Measurements from ENCODE around the gene NUP107.

NUP107 gene

DNA sequence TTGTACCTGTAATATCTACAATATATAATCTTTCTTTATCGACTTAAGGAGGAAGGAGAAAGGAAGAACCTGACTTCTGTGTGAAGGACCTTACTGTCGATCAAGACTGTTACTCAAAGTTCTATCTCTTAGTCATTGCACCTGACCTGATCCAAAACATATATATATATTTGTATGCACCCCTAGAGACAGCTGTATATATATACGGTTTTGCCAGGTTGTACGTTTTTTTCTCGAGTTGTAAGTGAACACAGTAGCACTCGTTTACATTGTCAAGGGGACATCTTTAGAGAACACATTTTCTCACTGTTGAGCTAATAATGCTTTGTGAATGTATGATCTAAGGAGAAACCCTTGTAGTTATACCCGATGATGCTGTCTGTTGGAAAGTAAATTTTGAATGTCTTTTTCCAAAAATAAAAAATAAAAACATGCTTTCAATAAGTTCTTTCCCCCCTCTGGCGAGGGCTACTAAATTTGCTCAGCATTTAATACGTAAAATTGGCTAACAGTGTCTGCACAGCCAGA lies 58.7 kb downstream of the NUP107 start:
- no peak for DNase-seq

DNA sequence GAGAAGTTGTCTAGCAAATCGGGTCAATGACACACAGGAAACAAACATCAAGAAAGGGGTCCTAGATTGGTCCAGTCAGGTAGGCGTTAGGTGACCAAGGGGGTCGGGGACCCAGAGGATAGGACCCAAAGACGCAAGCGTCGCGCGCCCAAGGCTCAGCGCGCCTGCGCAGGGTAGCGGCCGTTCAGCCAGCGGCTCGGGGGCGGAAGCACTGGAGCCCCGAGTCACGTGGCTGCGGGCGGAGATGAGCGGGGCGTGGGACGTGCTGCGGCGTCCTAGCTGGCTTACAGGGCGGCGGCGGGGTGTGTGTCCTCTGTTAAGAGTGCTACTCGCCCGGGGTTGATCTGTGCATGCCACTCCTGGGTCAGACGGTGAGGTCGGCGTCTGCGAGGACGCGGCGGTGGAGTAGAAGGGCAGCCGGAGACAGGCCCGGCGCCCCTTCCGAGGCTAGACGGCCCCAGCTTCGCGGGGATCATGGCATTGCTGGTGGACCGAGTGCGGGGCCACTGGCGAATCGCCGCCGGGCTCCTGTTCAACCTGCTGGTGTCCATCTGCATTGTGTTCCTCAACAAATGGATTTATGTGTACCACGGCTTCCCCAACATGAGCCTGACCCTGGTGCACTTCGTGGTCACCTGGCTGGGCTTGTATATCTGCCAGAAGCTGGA lies 59.3 kb downstream of the NUP107 start, which contains the start of gene SLC35E3:
Gene SLC35E3, plus strand, starts transcription at position 273 of the 668 bp plus-strand sequence. Its CDS starts 202 bp downstream, at position 475.
- peak; percentile 66 for DNase-seq

DNA sequence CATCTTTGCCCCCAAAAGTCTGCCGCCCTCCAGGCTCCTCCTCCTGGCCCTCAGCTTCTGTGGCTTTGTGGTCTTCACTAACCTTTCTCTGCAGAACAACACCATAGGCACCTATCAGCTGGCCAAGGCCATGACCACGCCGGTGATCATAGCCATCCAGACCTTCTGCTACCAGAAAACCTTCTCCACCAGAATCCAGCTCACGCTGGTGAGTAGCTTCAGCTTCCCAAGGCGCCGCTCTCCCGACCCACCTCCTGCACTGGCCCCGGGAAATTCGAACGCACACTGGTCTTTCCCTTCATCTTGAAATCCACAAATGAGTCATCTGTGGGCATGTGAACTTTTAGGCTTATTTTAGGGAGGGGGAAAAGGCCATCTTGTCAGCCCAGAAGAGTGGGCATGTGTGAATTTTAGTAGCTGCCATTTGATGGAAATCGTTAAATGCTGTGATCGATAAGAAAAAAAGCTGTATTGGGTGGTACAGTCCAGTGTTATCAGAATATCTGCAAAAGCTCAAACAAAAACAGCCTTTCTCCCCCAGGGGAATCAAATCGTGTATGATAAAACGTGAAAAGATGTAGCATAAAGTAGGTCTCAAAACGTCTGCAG lies 59.9 kb downstream of the NUP107 start:
- peak; percentile 30 for DNase-seq

DNA sequence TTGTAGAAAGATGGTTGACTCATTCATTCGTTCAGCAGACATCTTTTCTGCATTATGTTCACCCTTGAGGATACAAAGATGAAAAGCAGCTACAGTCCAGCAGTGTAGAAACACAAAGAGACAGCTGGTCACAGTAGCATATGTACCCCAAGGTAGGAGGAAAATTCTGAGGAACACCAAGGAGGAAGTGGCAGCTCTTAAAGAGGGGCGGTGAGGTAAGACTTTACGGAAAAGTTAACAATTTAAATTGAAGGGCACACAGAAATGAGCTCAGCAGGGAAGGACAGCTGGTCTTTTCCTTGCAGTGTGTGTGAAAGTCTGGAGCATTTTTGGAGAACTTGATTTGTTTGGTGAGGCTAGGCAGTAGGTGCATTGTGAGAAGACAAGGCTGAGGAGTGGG lies 62.7 kb downstream of the NUP107 start:
- DNase-seq = no peak

DNA sequence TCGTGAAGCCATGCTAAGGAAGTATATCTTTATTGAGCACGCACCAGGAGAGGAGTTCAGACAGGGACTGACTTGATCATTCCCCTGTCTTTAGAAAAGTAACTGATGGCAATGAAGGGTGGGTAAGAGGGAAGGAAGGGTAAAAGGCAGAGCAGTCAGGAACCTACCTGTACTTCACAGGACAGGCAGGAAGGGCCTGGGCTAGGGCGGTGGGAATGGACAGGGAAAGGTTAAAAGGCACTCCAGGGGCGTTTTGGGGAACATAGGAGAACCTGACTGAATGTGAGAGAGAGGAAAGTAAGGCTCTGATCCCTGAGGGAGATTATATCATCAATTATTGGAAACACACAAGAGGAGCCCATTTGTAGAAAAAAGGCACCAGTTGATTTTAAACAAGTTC lies 63.1 kb downstream of the NUP107 start:
- DNase-seq = no peak

DNA sequence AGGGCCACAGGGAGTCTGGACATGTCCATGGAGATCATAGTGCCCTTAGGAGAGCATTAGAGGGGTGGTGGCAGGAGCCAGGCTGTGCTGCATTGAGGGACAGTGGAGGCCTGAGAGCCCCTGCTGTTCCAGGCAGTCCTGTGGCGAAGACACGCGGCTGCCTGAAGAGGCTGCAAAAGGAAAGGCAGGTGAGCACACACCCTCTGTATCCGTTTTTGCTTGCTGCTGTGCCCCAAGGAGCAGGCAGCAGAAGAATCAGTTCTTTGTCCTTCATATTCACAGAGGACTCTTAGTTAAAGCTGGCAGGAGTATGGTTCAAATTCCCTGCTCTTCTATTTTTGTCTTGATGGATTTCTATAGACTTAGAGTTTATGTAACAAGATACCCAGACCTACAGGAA lies 63.7 kb downstream of the NUP107 start:
- DNase-seq = no peak

DNA sequence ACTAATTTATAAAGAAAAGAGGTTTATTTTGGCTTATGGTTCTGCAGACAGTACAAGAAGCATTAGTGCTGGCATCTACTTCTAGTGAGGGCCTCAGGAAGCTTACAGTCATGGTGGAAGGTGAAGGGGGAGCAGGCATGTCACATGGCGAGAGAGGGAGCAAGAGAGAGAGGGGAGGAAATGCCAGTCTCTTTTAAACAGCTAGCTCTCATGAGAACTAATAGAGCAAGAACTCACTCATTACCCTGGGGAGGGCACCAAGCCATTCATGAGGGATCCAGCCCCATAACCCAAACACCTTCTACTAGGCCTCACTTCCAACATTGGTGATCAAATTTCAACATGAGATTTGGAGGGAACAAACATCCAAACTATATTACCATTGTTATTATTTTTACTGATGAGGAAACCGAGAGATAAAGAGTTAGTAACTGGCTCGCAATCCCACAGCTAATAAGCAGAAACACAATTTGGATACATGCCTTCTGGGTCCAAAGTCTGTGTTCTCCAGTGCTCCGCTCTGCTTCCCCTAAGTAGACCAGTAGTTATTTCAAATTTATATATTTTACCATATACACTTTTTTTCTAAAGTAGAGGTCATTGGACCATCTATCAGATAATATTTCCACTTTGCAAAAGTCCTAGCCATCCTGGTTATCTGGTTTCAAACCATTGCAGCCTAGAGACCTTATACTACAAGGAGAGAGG lies 68.9 kb downstream of the NUP107 start:
- no peak for DNase-seq

DNA sequence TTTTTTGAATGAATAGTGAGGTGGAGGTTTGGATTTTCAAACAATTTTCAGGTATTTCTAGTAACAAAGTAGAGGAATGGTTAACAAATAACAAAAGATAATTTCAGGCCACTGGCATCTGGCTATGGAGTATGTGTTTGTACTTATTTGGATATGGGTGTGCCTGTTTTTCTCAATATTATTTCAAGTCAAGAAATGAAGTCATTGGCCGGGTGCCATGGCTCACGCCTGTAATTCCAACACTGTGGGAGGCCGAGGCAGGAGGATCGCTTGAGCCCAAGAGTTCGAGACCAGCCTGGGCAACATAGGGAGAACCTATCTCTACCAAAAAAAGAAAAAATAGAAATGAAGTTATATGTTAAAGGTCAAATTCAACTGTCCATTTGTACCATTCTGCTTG lies 73.1 kb downstream of the NUP107 start:
- no peak for DNase-seq

DNA sequence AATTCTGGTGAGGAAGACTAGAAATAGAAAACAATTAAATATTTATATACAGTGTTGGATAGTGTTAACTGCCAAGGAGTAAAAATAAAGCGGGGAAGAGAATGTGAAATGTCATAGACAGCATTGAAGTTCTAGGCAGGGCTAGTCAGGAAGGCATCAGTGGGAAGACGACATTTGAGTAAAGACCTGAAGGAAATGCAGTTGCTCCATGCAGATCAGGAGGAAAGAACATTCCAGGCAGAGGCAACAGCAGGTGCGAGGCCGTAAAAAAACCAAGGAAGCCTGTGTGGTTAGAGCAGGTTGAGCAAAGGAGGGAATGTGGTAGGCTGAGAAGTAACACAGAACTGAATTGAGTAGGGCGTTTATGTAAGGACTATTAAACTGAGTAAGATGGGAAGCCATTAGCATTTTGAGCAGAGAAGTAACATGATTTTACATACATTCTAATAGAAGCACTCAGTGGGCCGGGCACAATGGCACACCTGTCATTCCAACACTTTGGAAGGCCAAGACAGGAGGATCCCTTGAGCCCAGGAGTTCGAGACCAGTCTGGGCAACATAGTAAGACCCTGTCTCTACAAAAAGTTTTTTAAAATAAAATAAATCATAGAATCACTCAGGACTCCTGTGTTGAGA lies 74.1 kb downstream of the NUP107 start:
- no peak for DNase-seq

DNA sequence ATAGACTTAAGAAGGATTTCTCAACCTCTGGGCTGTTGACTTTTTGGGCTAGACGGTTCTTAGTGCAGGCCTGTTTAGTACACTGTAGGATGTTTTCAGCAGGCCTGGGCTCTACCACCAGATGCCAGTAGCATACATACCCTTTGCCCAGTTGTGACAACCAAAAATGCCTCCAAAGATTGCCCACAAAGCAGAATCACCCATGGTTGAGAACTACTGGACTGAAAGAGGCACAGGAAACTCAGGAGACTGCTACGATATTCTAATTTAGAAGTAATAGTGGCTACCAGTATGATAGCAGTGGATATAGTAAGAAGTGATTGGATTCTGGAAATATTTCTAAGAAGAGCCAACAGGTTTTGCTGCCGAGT lies 74.6 kb downstream of the NUP107 start:
- no peak for DNase-seq

DNA sequence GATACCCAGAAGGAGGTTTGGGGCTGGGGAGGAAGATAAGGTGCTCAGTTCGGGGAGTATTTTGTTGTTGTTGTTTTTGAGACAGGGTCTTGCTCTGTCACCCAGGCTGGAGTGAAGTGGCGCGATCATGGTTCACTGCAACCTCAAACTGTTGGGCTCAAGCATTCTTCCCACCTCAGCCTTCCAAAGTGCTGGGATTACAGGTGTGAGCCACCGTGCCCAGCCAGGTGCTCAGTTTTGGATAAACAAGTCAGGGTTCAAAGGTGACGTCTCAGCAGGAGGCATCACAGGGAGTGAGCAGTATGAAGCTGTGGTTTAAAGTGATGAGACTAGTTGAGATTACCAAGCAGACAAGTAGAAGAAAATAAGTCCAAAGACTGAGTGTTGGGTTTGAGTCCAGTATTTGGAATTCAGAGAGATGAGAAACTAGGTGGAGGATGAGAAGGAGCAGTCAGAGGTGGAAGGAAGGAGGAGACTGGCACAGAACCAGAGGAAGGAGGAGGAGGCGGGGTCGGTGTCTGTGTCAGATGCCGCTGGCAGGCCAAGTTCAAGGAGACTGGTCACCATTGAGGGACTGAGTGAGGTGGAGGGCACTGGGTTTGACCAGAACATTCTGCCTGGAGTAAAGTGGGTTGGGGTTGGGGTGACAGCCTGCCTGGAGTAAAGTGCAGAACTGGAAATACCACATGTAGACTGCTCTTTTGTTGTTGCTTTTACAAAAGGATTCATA lies 75.3 kb downstream of the NUP107 start:
- no peak for DNase-seq

DNA sequence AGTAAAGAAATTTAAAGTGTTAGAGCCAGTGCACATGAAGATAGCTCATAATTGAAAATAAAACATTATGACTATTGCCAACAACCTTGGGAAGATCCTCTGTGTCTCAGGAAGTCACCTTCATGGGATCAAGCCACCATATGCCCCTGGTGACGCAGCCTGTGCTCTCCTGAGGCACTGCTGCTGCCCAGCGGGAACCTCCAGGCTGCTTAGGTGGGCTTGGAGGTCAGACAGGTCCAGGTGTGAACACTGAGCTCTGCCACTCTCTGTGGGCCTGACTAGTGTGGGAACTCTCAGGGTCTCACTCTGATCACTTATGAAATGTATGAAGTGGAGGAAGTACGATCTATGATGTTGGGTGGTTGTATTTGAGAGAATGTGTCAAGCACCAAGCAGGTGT lies 75.9 kb downstream of the NUP107 start:
- DNase-seq = no peak

DNA sequence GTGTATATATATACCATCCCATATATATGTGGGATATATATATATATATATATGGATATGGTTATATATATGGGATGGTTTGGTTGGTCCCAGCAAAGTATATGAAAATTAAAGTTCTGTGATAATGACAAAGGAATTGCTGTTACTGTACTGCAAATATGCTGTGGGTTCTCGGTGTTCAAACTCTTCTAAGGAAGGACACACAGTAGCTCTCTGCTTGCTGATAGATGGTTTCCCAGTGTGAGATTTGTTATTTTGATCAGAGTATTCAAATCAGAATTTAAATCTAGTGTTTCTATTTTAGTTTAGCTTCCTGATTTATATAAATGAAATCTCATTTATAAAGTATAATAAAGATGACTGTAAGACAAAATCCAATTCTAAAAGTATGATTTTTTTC lies 78.9 kb downstream of the NUP107 start:
- no peak for DNase-seq

DNA sequence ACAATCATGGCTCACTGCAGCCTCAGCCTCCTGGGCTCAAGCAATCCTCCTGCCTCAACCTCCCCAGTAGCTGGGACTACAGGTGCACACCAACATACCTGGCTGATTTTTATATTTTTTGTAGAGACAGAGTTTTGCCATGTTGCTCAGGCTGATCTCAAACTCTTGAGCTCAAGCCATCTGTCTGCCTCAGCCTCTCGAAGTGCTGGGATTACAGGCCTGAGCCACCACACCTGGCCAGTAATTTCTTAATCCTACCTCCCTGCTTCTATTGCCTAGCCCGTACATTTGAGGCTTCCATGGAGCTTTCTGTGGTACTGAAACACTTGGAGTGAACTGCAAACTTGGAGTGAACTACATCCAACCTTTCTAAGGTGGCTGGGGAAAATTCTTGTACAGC lies 79.9 kb downstream of the NUP107 start:
- no peak for DNase-seq

DNA sequence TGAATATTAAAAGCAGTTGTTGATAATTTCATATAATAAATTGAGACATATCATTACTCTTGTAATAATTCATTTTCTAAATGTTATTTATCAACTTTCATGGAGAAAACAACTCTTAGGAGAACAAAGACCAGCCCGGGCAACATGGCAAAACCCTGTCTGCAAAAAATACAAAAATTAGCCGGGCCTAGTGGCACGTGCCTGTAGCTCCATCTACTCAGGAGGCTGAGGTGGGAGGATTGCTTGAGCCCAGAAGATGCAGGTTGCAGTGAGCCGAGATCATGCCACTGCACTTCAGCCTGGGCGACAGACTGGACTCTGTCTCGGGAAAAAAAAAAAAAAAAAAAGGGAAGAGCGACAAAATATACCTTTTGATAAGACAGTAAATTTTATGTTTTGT lies 80.4 kb downstream of the NUP107 start:
- no peak for DNase-seq

DNA sequence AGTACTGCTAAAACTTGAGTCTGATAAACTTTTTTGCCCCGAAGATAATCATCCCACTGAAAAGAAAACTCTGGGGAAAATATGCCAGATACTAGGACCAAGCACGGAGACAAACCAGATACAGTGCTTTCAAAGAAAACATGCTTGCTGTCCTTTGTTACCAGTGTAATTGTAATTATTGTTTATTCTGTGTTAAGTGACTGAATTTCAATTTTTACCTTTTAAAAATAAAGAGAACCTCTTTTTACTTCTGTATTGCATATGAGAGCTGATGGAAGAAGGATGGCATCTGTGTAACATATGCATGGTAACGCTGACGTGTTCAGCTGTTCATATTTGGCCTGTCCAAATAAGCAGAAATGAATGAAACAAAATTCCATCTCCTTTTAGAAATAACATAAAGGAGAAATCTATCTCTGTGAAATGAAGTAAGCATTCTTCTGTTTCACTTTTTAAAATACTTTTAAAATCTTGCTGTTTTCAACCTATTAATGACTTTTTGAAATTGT lies 81.7 kb downstream of the NUP107 start:
- no peak for DNase-seq

DNA sequence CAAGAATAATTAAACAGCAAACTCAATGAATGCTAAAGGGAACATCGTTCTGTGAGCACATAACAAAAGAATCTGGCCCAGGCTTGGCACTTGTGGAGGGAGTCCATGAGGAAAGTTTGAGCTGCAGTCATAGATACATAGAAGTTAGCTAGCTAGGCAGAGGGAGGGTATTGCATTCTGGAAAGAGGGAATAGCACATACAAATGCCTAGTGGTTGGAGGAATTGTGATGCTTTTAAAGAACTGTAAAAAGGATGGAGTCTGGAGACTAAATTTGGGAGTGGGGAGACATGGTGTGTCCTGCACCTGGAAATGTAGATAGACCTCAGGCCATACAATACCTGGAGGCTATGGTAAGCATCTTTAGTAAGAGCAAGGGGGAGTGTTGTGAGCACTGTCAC lies 83.2 kb downstream of the NUP107 start:
- no peak for DNase-seq

DNA sequence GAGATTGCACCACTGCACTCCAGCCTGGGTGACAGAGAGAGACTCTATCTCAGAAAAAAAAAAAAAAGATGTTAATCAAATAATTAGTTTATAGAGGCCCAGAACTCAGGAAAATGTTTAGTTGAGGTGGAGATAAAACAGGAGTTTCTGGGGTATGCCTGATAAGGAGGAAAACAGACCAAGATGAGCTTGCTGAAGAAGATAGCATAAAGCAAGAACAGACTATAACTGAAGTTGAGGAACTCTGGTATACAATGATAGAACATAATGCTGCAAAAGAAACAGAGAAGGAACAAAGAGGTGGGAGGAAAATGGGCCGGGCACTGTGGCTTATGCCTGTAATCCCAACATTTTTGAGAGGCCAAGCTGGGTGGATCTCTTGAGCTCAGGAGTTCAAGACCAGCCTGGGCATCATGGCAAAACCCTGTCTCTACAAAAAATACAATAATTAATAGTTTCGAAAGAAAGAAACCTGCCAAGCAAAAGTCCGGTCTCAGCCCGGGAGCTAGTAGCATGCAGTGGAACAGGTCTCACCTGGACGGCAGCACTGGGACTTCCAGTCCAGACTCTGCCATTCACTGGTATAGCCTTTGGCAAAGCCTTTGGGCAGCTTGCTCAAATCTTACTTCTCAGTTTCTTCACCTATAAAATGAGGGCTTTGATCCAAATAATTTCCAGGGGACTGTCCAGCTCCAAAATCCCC lies 84.6 kb downstream of the NUP107 start:
- DNase-seq = no peak

DNA sequence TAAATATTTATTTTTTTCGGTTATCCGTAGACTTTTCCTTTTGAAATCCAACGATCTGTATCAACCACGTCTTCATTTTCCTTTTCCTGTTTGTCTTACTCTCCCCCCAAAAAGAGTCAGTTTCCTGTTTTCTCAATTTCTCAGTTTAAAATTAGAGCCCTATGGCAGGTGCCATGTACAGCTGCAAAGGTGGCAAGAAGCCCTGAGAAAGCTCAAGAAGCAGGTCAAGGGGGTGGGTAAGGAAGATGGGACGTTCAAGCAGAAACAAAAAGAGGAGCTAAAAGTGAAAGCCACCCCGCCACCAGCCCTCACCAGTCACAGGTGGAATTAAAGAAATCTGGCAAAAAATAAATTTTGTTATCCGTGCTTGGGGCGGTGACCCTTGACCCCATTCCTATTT lies 85.9 kb downstream of the NUP107 start:
- DNase-seq = no peak

DNA sequence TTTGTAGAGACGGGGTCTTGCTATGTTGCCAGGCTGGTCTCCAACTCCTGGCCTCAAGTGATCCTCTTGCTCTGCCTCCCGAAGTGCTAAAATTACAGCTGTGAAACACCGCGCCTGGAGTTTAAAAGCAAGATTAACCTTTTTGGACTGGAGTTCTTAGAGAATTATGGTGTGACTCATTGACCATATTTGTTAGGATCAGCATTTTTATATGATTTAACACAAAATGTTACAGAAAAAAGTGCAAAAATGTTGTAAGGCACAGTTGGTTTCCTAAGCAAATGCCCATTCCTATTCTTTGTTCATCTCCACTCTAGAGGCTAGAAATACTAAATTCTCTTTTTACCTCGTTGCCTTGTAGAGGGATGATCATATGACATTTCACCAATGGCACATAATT lies 86.8 kb downstream of the NUP107 start:
- no peak for DNase-seq

DNA sequence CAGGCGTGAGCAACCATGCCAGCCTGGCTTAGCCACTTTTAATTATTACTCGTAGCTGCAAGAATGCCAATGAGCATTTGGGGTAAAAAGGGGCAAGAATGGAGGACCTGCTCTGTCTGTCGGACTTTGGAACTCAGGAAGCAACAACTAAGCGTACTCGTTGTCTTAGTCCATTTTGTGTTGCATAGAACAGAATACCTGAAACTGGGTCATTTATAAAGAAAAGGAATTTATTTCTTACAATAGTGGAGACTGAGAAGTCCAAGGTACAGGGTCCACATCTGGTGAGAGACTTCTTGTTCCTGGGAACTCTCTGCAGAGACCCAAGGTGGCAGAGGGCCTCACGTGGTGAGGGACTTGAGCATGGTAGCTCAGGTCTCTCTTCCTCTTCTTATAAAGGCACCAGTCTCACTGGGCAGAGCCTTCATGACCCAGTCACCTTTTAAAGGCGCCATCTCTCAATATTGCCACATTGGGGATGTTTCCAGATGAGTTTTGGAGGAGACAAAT lies 88.4 kb downstream of the NUP107 start:
- no peak for DNase-seq
